Spleen (tissue), 7 donors: ENCODE measurements around the gene DENND1A.

Source experiments
- POLR2A ChIP-seq, 3 donors: fragments of 450-650 bp; IDR thresholded peaks; one replicate each; pipeline ENCODE4 v1.5.1; 2017; ENCODE audit warnings: antibody characterized with exemption in 3 of 3, mild to moderate bottlenecking in 1 of 3
- POLR2AphosphoS5 ChIP-seq, 3 donors: sonication (generic); formaldehyde crosslinking; IDR thresholded peaks; one replicate each; pipeline ENCODE4 v1.5.1; 2017; ENCODE audit warnings: antibody characterized with exemption in 3 of 3
- TF ChIP-seq, protein P1 (sequence below), 11 experiments: fragments of 200-600 bp in 7 of 11; fragments of 450-650 bp in 4 of 11; sonication (generic) in 4 of 11; IDR thresholded peaks in 8 of 11; conservative IDR thresholded peaks in 3 of 11; 1 replicate in 7 of 11; 2 replicates in 4 of 11; pipeline versions ENCODE4 v1.4.0 to v1.8.0; 2016 to 2021; ENCODE audit warnings: antibody characterized with exemption in 11 of 11, inconsistent platforms in 4 of 11, mild to moderate bottlenecking in 1 of 11
- donor health status: DM: no; HTN: no; CAD: no; lungs with moderate emphysema.
- donor health status: DM: no; HTN: no; CAD: no.
- donor health status: DM: no; HTN: no; CAD: no.

GRCh38 chr9:123763910-123764588, 165.9 kb downstream of the DENND1A start:
- TF ChIP-seq, protein P1, sequence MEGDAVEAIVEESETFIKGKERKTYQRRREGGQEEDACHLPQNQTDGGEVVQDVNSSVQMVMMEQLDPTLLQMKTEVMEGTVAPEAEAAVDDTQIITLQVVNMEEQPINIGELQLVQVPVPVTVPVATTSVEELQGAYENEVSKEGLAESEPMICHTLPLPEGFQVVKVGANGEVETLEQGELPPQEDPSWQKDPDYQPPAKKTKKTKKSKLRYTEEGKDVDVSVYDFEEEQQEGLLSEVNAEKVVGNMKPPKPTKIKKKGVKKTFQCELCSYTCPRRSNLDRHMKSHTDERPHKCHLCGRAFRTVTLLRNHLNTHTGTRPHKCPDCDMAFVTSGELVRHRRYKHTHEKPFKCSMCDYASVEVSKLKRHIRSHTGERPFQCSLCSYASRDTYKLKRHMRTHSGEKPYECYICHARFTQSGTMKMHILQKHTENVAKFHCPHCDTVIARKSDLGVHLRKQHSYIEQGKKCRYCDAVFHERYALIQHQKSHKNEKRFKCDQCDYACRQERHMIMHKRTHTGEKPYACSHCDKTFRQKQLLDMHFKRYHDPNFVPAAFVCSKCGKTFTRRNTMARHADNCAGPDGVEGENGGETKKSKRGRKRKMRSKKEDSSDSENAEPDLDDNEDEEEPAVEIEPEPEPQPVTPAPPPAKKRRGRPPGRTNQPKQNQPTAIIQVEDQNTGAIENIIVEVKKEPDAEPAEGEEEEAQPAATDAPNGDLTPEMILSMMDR (IDR thresholded peaks at IDR 0.05 in 8 of 11, conservative IDR thresholded peaks at IDR 0.05 in 3 of 11): no peak
- TF ChIP-seq POLR2A (IDR thresholded peaks at IDR 0.05) (no peak), POLR2AphosphoS5 (IDR thresholded peaks at IDR 0.05) (no peak)
